Stimulated activated CD4-positive, alpha-beta T cell treated with anti-CD3 and anti-CD28 coated beads, TNF-alpha, amount 100 ng/mL, for 1 hour (primary cell): ENCODE results near the gene FAM162A.
"Not testable (repeated sequence)": the region's sequence is repeated elsewhere in the genome, so short reads cannot be mapped to it uniquely, and the experiment has no call there.

Source experiments
- DNase-seq, 3 donors: peaks; one replicate each; pipeline ENCODE4 v3.0.0-alpha.2; 2020; ENCODE audit warnings: low read depth in 3 of 3, low spot score in 1 of 3

FAM162A gene

GRCh38 chr3:122415762-122416654 is 32.0 kb downstream of the FAM162A start, which contains the start of gene WDR5B:
Gene WDR5B, minus strand, starts transcription at chr3:122416062. Its CDS starts 534 bp downstream, at chr3:122415528.
- DNase-seq: peak; percentile 96 to 98 (median 97)

GRCh38 chr3:122416966-122417365 is 33.0 kb downstream of the FAM162A start:
- DNase-seq: no peak

DNA sequence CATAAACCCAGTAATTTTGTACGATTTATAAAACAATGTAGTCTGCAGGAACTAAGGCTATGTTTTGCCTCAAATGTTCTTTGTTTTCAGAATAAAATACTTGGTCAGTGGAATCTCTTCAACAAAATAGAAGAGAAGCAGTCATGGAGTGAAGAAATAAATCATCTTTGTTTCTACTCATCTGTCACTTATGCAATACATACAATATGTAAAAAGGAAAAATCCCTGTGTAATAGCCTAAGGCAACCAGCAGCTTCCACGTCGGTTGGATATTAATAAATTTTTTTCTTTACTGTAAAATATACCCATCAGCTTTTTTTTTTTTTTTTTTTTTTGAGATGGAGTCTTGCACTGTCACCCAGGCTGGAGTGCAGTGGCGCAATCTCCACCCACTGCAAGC is 37.1 kb downstream of the FAM162A start:
- no peak for DNase-seq

DNA sequence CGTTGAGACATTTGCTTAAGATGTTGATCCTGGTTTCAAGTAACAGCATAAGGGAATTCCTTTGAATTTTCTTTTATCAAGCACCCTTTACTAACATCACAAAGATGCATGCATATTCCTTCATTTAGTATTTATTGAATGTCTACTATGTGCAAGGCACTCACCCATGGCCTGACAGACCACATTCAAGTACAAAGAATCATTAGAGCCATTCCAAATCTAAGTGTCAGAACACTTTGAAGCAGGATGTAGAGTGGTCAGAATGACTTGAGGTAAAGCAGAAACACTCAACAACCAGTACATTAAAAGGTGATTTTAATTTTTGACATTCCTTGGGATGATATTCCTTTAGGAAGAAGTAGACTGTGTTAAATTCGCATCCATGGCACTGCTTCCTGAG is 37.9 kb downstream of the FAM162A start:
- no peak for DNase-seq

DNA sequence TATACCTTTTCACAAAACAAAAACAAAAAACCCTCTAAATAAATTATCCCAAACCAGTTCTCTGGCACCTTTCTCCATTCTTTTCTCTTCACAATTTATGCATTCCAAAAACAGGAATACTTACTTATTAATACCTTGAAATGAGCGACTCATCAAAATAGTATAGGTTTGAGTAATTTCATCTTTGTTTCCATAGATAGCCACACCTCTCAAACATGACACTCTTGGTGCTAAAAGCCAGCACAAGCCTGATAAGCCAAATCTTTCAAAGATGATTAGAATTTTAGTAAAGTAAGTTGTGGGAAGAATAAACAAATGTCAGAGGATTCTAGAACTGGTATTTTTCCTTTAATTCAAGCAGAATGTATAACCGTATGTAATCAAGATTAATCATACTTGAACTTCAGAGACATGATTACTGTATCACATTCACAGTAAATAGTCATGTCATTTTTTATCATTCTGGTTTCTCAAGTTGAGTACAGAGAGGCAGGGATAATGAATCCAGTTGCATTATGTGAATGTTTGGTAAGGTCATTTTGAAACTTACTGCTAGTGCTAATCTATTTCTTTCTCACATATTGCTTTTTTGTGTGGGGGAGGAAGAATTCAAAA is 44.0 kb downstream of the FAM162A start:
- DNase-seq: no peak

- no peak for DNase-seq
Observed at GRCh38 chr3:122430371-122430770, 46.4 kb downstream of the FAM162A start.

- no peak for DNase-seq
Observed at GRCh38 chr3:122435950-122436349, 52.0 kb downstream of the FAM162A start.

DNA sequence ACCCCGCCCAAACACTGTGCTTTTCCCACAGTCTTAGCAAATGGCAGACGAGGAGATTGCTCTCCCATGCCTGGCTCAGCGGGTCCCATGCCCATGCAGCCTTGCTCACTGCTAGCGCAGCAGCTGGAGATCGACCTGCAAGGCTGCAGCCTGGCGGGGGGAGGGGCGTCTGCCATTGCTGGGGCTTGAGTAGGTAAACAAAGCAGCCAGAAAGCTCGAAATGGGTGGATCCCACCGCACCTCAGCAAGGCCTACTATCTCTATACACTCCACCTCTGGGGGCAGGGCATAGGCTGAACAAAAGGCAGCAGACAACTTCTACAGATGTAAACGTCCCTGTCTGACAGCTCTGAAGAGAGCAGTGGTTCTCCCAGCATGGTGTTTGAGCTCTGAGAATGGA is 59.1 kb downstream of the FAM162A start:
- no peak for DNase-seq

DNA sequence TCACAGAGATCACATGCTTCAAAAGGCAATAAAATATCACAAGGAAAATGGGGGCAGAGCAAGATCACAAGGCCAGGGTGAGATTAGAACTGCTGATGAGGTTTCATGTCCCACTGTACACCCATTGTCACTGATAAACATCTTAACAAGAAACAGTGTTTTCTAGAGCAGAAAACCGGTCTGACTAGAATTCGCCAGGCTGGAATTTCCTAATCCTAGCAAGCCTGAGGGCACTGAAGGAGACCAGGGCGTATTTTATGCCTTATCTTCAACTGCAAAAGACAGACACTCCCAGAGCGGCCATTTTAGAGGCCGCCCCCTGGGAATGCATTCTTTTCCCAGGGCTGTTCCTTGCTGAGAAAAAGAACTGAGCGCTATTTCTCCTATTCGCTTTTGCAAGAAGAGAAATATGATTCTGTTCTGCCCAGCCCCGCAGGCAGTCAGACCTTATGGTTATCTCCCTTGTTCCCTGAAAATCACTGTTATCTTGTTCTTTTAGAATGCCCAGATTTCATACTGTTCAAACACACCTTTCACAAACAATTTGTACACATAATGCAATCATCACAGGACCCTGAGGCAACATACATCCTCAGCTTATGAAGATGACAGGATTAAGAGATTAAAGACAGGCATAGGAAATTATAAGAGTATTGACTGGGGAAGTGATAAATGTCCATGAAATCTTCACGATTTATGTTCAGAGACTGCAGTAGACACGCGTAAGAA is 59.9 kb downstream of the FAM162A start:
- not testable (repeated sequence) for DNase-seq

DNA sequence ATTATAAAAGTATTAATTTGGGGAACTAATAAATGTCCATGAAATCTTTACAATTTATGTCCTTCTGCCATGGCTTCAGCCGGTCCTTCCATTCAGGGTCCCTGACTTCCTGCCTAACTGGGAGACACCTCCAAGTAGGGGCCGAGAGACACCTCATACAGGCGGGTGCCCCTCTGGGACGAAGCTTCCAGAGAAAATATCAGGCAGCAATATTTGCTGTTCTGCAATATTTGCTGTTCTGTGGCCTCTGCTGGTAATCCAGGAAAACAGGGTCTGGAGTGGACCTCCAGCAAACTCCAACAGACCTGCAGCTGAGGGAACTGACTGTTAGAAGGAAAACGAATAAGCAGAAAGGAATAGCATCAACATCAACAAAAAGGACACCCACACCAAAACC is 60.5 kb downstream of the FAM162A start:
- not testable (repeated sequence) for DNase-seq

GRCh38 chr3:122448218-122448617 is 64.2 kb downstream of the FAM162A start:
- DNase-seq: not testable (repeated sequence)

GRCh38 chr3:122451371-122451770 is 67.4 kb downstream of the FAM162A start:
- no peak for DNase-seq

- DNase-seq: no peak
Observed at GRCh38 chr3:122456074-122456473, 72.1 kb downstream of the FAM162A start.

DNA sequence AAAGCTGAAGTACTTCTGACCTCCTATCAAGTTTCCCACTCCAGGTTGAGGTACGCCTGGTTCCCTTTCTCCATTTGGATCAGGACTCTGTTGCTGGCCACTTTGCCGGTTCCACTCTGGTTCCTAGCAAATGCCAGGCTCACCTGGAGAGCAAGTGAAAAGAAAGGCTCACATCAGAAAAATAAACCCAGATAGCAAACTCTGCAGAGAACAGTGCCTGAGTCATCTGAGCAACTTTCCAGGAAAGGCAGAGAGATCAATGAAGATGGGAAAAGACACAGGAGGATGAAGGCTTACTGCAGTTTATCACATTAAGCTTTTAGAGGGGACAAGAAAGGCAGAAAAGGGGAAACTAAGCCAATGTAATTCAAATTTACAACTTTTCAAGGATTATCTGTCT is 73.7 kb downstream of the FAM162A start:
- DNase-seq: no peak

GRCh38 chr3:122458992-122459391 is 75.0 kb downstream of the FAM162A start:
- no peak for DNase-seq

- DNase-seq: no peak
Observed at GRCh38 chr3:122461806-122462205, 77.8 kb downstream of the FAM162A start.
